Measurements from ENCODE around the gene UNC13B. TPM values are rescaled to one million over a fixed set of nuclear protein-coding genes. Genes with fewer than 3 reads are reported as not detected.
"Not testable (repeated sequence)": the region's sequence is repeated elsewhere in the genome, so short reads cannot be mapped to it uniquely, and the experiment has no call there.

Gene UNC13B
- total RNA-seq, 1 donor from 2014 or later: 111 TPM

GRCh38 chr9:35168963-35169362 lies 7.2 kb downstream of the UNC13B start:
- no peak for DNase-seq (ENCODE audit: low spot score, unreplicated experiment)
- Mint-ChIP-seq H3K4me3 (ENCODE audit: low read depth) (no peak overlapping the region), H3K36me3 (ENCODE audit: insufficient read depth) (peaks cover 5% of the 10 kb centered on the region), H3K9me3 (ENCODE audit: low read depth) (no peaks in the 10 kb centered on the region), H3K27ac (peak overlapping the region; percentile 81), H3K27me3 (no peaks in the 10 kb centered on the region), H3K4me1 (ENCODE audit: low read depth) (peaks cover 37% of the 10 kb centered on the region)
- TF ChIP-seq, protein P1, sequence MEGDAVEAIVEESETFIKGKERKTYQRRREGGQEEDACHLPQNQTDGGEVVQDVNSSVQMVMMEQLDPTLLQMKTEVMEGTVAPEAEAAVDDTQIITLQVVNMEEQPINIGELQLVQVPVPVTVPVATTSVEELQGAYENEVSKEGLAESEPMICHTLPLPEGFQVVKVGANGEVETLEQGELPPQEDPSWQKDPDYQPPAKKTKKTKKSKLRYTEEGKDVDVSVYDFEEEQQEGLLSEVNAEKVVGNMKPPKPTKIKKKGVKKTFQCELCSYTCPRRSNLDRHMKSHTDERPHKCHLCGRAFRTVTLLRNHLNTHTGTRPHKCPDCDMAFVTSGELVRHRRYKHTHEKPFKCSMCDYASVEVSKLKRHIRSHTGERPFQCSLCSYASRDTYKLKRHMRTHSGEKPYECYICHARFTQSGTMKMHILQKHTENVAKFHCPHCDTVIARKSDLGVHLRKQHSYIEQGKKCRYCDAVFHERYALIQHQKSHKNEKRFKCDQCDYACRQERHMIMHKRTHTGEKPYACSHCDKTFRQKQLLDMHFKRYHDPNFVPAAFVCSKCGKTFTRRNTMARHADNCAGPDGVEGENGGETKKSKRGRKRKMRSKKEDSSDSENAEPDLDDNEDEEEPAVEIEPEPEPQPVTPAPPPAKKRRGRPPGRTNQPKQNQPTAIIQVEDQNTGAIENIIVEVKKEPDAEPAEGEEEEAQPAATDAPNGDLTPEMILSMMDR (IDR thresholded peaks at IDR 0.05; ENCODE audit: unreplicated experiment): no peak

- Mint-ChIP-seq H3K36me3 (ENCODE audit: insufficient read depth) (peaks cover 15% of the 10 kb centered on the region), H3K9me3 (ENCODE audit: low read depth) (peaks cover 5% of the 10 kb centered on the region), H3K4me3 (ENCODE audit: low read depth) (no peak overlapping the region), H3K4me1 (ENCODE audit: low read depth) (peaks cover 29% of the 10 kb centered on the region), H3K27me3 (no peaks in the 10 kb centered on the region), H3K27ac (peak overlapping the region; percentile 82)
- no peak for DNase-seq (ENCODE audit: low spot score, unreplicated experiment)
- TF ChIP-seq, protein P1 (IDR thresholded peaks at IDR 0.05; ENCODE audit: unreplicated experiment): no peak
Observed at GRCh38 chr9:35172878-35173277, 11.1 kb downstream of the UNC13B start.

DNA sequence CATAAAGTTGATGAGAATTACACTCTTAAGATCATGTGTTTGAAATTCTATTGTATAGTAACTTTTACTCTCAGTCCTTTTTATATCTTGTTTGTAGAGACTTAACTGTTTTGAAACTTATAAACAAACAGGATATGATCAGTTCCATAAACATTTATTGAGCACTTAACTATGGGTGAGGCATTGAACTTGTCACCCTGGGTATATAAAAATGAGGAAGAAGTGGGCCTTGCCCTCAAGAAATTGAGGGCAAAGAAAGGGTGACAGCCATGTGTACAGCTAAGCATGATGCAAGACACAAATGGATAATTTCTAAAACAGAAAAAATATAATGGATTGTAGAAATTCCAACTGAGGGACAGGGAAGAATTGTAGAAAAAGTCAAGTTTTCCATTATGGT lies 15.7 kb downstream of the UNC13B start:
- Mint-ChIP-seq H3K27ac (no peak overlapping the region), H3K4me1 (ENCODE audit: low read depth) (peaks cover 16% of the 10 kb centered on the region), H3K4me3 (ENCODE audit: low read depth) (no peak overlapping the region), H3K9me3 (ENCODE audit: low read depth) (peaks cover 23% of the 10 kb centered on the region), H3K36me3 (ENCODE audit: insufficient read depth) (peaks cover 24% of the 10 kb centered on the region), H3K27me3 (no peaks in the 10 kb centered on the region)
- no peak for DNase-seq (ENCODE audit: low spot score, unreplicated experiment)
- TF ChIP-seq, protein P1 (IDR thresholded peaks at IDR 0.05; ENCODE audit: unreplicated experiment): no peak

DNA sequence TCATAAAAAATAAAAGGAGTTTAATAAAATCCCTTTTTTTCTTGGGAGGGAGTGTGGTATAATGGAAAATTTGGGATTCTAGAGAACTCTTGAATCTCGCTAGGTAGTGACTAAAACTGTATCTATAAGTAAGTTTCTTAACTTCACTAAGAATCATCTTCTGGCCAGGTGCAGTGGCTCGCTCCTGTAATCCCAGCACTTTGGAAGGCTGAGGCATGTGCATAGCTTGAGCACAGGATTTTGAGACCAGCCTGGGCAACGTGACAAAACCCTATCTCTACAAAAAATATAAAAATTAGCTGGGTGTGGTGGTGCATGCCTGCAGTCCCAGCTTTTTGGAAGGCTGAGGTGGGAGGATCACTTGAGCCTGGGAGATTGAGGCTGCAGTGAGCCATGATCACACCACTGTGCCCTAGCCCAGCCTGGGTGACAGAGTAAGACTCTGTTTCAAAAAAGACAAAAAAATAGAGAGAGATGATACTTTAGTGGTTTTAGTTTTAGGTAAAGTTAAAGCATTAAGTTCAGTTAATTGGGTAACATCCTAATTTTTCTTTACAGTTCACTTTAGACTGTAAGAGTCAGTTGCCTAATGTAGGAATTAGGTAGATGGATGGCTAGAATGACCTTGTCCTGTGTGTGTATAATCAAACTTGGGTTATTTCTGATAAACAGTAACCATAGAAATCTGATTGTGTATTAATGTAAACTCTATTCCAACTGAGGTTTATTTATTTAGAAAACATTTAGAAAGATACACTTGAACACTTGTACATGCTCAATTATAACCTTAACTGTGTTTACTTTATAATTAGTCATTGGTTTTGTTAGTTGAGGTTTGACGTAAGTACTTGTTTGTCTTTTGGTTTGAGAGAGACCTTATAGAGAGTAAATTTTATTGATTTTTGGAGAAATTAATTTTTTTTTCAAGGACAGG lies 17.8 kb downstream of the UNC13B start:
- Mint-ChIP-seq H3K27ac (peak overlapping the region; percentile 63), H3K9me3 (ENCODE audit: low read depth) (peaks cover 23% of the 10 kb centered on the region), H3K4me1 (ENCODE audit: low read depth) (peaks cover 5% of the 10 kb centered on the region), H3K27me3 (no peaks in the 10 kb centered on the region), H3K36me3 (ENCODE audit: insufficient read depth) (peaks cover 25% of the 10 kb centered on the region), H3K4me3 (ENCODE audit: low read depth) (no peak overlapping the region)
- TF ChIP-seq, protein P1 (IDR thresholded peaks at IDR 0.05; ENCODE audit: unreplicated experiment): no peak
- no peak for DNase-seq (ENCODE audit: low spot score, unreplicated experiment)

DNA sequence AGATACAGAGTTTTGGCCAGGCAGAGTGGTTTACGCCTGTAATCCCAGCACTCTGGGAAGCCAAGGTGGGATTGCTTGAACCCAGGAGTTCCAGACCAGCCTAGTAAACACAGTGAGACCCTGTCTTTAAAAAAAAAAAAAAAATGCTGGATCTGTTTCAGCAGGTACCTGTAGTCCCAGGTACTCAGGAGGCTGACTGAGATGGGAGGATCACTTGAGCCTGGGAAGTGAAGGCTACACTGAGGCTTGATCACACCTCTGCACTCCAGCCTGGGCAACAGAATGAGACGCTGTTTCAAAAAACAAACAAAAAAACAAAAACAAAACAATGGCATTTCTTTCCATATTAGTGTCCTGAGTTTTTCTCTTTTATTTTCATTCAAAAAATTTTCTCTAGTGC lies 19.0 kb downstream of the UNC13B start:
- TF ChIP-seq, protein P1 (IDR thresholded peaks at IDR 0.05; ENCODE audit: unreplicated experiment): no peak
- peaks cover 20% of the 10 kb centered on the region for H3K9me3 Mint-ChIP-seq (ENCODE audit: low read depth)
- DNase-seq (ENCODE audit: low spot score, unreplicated experiment): no peak
- H3K4me3 Mint-ChIP-seq (ENCODE audit: low read depth): no peak overlapping the region
- no peak overlapping the region for H3K27ac Mint-ChIP-seq
- peaks cover 5% of the 10 kb centered on the region for H3K4me1 Mint-ChIP-seq (ENCODE audit: low read depth)
- H3K36me3 Mint-ChIP-seq (ENCODE audit: insufficient read depth): peaks cover 26% of the 10 kb centered on the region
- no peaks in the 10 kb centered on the region for H3K27me3 Mint-ChIP-seq

- peaks cover 33% of the 10 kb centered on the region for H3K9me3 Mint-ChIP-seq (ENCODE audit: low read depth)
- H3K36me3 Mint-ChIP-seq (ENCODE audit: insufficient read depth): peaks cover 35% of the 10 kb centered on the region
- not testable (repeated sequence) for DNase-seq (ENCODE audit: low spot score, unreplicated experiment); H3K4me1 Mint-ChIP-seq (ENCODE audit: low read depth); H3K27ac Mint-ChIP-seq; H3K4me3 Mint-ChIP-seq (ENCODE audit: low read depth); H3K27me3 Mint-ChIP-seq
Observed at GRCh38 chr9:35182401-35182800, 20.6 kb downstream of the UNC13B start.

GRCh38 chr9:35182996-35183754 lies 21.4 kb downstream of the UNC13B start:
- not testable (repeated sequence) for DNase-seq (ENCODE audit: low spot score, unreplicated experiment); H3K4me1 Mint-ChIP-seq (ENCODE audit: low read depth); H3K27me3 Mint-ChIP-seq; H3K4me3 Mint-ChIP-seq (ENCODE audit: low read depth); H3K27ac Mint-ChIP-seq
- H3K36me3 Mint-ChIP-seq (ENCODE audit: insufficient read depth): peaks cover 34% of the 10 kb centered on the region
- H3K9me3 Mint-ChIP-seq (ENCODE audit: low read depth): peaks cover 30% of the 10 kb centered on the region
